DMS114 treated with DMSO at 0.1 percent for 48 hours (cell line): ENCODE data around the gene MCOLN1.

Experiments used
- DNase-seq: peaks from one replicate; lab custom pipeline; 2025; ENCODE audit not compliant: unreplicated experiment; lab: John Stamatoyannopoulos, UW

The MCOLN1 gene

DNA sequence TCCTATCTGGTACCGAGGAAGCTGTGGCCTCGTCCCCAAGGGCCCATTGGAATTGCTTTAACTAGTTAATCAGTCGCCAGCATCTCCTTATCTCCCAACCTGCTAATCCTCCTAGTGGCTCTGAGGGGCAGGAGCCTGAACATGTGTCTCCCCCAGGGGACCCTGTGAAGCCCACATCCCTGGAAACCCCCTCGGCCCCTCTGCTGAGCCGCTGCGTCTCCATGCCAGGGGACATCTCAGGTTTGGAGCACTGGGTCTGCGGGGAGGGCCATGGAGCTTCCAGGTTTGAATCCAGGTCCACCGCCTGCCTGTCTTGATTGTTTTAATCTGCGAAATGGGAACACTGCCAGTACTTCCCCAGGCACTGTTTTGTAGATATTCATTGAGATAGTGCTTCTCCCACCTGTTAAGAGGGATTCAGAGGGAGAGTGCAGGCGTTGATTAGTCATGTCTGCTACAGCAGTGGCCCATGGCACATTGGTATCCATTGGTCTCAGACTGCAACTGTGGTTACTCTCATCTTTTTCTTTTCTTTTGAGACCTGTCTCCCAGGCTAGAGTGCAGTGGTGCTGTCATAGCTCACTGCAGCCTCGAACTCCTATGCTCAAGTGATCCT is 19.5 kb downstream of the MCOLN1 start:
- DNase-seq, result no peak

DNA sequence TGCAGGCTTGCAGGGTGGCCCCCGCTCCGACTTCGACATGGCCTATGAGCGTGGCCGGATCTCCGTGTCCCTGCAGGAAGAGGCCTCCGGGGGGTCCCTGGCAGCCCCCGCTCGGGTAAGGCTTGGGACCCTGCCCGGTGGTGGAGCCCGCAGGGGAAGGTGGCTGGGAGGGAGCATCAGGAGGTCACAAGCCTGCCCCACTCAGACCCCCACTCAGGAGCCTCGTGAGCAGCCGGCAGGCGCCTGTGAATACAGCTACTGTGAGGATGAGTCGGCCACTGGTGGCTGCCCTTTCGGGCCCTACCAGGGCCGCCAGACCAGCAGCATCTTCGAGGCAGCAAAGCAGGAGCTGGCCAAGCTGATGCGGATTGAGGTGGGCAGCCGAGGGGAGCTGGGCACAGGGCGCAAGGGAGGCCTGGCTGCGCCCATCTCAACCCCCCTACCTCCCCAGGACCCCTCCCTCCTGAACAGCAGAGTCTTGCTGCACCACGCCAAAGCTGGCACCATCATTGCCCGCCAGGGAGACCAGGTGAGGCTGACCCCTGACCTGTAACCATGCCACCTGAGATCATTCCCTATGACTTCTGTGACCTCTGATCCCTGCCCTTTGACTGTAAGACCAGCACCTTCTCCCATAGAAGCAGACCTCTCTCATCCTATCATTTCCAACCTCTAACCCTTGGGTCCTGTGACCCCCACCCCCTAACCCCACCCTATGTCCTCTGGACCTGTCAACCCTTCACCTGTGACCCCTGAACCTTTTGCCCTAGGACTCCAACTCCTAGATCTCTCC is 20.3 kb downstream of the MCOLN1 start:
- DNase-seq, result no peak

GRCh38 chr19:7544626-7545025 is 22.2 kb downstream of the MCOLN1 start:
- DNase-seq, result no peak

DNA sequence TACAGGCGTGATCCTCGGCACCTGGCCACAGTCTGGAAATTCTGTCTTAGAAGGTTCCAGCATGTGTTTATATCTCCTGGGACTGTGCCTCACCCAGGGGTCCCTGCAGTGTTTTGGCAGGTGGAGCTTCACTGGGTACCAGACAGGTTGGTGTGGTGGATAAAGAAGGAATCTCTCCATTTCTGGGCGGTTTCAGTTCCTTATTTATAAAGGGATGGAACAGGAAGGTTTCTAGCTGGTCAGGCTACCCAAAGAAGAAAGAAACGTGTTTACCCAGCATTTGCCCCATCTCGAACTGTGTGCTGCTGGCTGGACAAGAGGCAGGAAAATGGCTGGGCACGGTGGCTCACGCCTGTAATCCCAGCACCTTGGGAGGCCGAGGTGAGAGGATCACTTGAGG is 22.9 kb downstream of the MCOLN1 start:
- DNase-seq, result no peak

DNA sequence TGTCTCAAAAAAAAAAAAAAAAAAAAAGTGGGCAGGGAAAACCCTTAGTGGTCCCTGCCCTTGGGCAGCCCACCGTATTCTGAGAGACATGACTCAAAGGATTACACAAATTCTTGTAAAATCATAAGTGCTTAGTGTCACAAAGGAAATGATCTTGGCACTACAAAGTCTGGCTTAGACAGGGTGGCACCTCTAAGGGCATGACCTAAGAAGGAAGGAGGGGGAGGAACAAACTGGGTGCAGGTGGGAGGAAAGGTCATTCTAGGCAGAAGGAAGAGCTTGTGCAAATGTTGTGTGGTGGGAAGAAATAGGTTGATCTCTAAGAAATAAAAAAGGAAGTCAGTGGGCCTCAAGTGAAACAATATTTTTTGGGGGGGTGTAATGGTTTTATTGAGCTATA is 23.5 kb downstream of the MCOLN1 start:
- no peak for DNase-seq

GRCh38 chr19:7547159-7547558 is 24.7 kb downstream of the MCOLN1 start:
- DNase-seq, result no peak

- DNase-seq, result no peak
Measured at GRCh38 chr19:7549429-7550148, 27.2 kb downstream of the MCOLN1 start.

GRCh38 chr19:7550169-7550770 is 27.8 kb downstream of the MCOLN1 start:
- DNase-seq, result no peak

DNA sequence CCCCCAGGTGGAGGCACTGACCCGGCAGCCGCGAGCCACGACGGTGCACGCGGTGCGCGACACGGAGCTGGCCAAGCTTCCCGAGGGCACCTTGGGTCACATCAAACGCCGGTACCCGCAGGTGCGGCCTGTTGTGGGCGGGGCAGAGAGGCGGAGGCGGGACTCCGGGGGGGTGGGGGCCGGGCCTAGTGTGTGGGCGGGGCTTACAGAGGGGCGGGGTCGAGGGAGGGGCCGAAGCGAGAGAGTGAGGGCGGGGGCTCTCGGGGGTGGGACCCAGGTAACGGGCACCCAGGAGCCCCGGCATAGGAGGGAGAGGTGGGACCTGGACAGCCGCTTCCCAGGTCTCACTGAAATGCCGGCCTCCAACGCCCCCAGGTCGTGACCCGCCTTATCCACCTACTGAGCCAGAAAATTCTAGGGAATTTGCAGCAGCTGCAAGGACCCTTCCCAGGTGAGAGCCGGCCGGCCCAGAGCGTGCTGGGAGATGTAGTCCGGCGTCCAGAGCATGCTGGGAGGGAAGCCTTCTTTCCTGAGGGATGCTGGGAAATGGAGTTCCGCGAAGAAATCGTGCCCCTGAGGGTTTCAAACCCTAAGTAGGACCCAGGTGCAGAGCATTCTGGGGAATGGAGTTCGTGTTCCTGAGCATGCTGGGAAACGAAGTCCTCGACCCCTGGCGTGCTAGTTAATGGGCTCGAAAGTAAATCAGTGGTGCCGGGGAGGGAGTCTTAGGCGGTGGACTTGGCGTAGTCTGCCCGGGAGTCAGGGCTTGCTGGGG is 28.8 kb downstream of the MCOLN1 start:
- DNase-seq, result peak; percentile 5

GRCh38 chr19:7552781-7553180 is 30.4 kb downstream of the MCOLN1 start:
- no peak for DNase-seq

DNA sequence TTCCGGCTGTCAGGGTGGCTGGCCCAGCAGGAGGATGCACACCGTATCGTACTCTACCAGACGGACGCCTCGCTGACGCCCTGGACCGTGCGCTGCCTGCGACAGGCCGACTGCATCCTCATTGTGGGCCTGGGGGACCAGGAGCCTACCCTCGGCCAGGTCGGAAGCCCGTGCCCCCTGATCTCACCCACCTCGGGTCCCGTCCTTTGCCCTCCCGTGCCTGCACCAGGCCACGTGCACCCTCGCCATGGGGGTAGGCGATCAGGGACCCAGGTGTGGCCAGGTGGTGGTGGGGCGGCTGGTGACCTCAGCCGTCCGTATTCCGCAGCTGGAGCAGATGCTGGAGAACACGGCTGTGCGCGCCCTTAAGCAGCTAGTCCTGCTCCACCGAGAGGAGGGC is 32.1 kb downstream of the MCOLN1 start:
- DNase-seq, result no peak

DNA sequence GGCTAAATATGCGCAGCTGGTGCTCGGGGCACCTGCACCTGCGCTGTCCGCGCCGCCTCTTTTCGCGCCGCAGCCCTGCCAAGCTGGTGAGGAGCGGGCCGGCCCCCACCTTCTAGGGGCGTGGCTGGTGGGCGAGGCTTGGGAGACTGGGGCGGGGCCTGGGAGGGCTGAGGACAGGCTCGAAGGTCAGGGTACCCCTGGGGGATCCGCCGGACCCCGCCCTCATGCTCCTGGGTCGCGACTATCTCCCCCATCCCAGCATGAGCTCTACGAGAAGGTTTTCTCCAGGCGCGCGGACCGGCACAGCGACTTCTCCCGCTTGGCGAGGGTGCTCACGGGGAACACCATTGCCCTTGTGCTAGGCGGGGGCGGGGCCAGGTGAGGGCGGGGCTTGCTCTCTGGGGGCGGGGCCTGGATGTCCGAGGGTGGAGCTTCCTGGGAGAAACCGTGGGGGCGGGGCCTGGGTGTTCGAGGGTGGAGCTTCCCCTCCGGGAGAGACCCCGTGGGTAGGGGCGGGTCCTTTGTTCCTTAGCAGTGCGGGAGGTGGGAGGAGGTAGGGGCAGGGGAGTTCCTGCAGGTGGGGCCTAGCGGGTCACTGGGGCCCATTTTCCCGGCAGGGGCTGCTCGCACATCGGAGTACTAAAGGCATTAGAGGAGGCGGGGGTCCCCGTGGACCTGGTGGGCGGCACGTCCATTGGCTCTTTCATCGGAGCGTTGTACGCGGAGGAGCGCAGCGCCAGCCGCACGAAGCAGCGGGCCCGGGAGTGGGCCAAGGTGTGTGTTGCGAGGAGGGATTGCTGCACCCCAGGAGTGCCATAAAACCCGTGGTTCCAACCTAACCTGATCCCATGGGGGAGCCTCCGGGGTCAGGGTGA is 32.8 kb downstream of the MCOLN1 start:
- DNase-seq, result no peak

DNA sequence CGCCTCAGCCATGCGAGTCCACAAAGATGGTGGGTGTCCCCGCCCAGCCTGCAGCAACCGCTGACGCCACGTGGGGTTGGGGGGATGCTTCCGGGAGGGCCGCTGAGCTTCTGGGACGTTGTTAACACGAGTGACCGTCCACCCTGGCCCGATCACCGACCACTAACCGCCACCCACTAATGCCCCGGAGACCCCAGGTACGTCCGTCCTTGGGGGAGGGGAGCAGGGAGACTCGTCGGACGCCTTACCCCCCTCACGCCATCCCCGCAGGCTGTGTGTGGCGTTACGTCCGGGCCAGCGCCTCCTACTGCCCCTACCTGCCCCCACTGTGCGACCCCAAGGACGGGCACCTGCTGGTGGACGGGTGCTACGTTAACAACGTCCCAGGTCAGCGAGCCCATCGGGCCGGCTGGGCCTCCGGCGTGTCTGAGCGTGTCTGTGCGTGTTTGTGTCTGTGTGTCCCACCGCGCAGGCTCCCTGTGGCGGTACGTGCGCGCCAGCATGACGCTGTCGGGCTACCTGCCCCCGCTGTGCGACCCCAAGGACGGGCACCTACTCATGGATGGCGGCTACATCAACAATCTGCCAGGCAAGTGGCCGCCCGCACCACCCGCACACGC is 34.4 kb downstream of the MCOLN1 start:
- DNase-seq, result no peak

- no peak for DNase-seq
Measured at GRCh38 chr19:7558667-7559066, 36.2 kb downstream of the MCOLN1 start.

- peak; percentile 6 for DNase-seq
Measured at GRCh38 chr19:7559102-7559501, 36.7 kb downstream of the MCOLN1 start.

- DNase-seq, result no peak
Measured at GRCh38 chr19:7560255-7560654, 37.8 kb downstream of the MCOLN1 start.

DNA sequence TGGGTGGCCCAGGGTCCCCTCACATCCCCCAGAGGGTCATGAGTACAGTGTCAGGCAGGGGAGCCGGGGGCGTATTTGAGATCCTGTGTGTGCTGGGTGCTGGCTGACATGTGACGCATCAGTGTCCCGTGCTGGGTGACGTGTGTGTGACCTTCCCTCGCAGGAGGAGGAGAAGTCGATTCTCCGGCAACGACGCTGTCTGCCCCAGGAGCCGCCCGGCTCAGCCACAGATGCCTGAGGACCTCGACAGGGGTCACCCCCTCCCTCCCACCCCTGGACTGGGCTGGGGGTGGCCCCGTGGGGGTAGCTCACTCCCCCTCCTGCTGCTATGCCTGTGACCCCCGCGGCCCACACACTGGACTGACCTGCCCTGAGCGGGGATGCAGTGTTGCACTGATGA is 38.9 kb downstream of the MCOLN1 start:
- DNase-seq, result no peak

GRCh38 chr19:7562646-7563393 is 40.4 kb downstream of the MCOLN1 start:
- no peak for DNase-seq

GRCh38 chr19:7564866-7565265 is 42.4 kb downstream of the MCOLN1 start:
- DNase-seq, result no peak
